HepG2 (cell line): Measurements from ENCODE around the gene STAG3. TPM values are rescaled to one million over a fixed set of nuclear protein-coding genes. Genes with fewer than 3 reads are reported as not detected.

Experiments used
- FOXA1 ChIP-seq, 2 experiments: fragments of 450-650 bp in 1 of 2; sonication (generic) in 1 of 2; formaldehyde crosslinking in 1 of 2; IDR thresholded peaks; 2 replicates each; pipeline versions ENCODE4 v1.4.0 to v1.6.1; 2016 to 2020; ENCODE audit warnings: missing genetic modification reagents in 1 of 2
- HMG20B ChIP-seq: conservative IDR thresholded peaks from 2 replicates; pipeline ENCODE4 v1.6.1; 2016; ENCODE audit warnings: missing genetic modification reagents, missing compliant biosample characterization
- NFE2L2 ChIP-seq: fragments of 150-350 bp; IDR thresholded peaks from 2 replicates; pipeline ENCODE4 v1.6.1; 2014; ENCODE audit warnings: low read length
- PAWR ChIP-seq: sonication (generic); formaldehyde crosslinking; IDR thresholded peaks from 2 replicates; pipeline ENCODE4 v1.4.0; 2020; ENCODE audit warnings: missing genetic modification reagents, mild to moderate bottlenecking, borderline replicate concordance
- PHF20 ChIP-seq: sonication (generic); formaldehyde crosslinking; IDR thresholded peaks from 2 replicates; pipeline ENCODE4 v1.5.0; 2020; ENCODE audit warnings: mild to moderate bottlenecking, missing genetic modification reagents
- RFX5 ChIP-seq: IDR thresholded peaks from 2 replicates; pipeline ENCODE4 v1.6.1; 2011; ENCODE audit warnings: low read depth, low read length, improper control_type of control experiment
- RXRB ChIP-seq: IDR thresholded peaks from 2 replicates; pipeline ENCODE4 v1.6.1; 2016; ENCODE audit warnings: borderline replicate concordance, missing genetic modification reagents, missing compliant biosample characterization
- SIX4 ChIP-seq: sonication (generic); formaldehyde crosslinking; IDR thresholded peaks from 2 replicates; pipeline ENCODE4 v1.4.0; 2020; ENCODE audit warnings: missing genetic modification reagents
- SNRNP70 ChIP-seq: fragments of 200-400 bp; formaldehyde crosslinking; IDR thresholded peaks from 2 replicates; pipeline ENCODE4 v1.6.1; 2017; ENCODE audit warnings: mild to moderate bottlenecking, low read depth, low read length, moderate library complexity
- TRIM24 ChIP-seq: sonication (generic); formaldehyde crosslinking; IDR thresholded peaks from 2 replicates; pipeline ENCODE4 v1.8.0; 2022; ENCODE audit warnings: mild to moderate bottlenecking, missing genetic modification reagents
- ZNF264 ChIP-seq: sonication (generic); formaldehyde crosslinking; IDR thresholded peaks from 2 replicates; pipeline ENCODE4 v1.4.0; 2020; ENCODE audit warnings: missing genetic modification reagents
- ZNF598 ChIP-seq: sonication (generic); formaldehyde crosslinking; IDR thresholded peaks from 2 replicates; pipeline ENCODE4 v1.5.1; 2020; ENCODE audit warnings: mild to moderate bottlenecking, missing genetic modification reagents, borderline replicate concordance
- ZNF615 ChIP-seq: sonication (generic); formaldehyde crosslinking; IDR thresholded peaks from 2 replicates; pipeline ENCODE4 v1.5.0; 2020; ENCODE audit warnings: mild to moderate bottlenecking, missing genetic modification reagents, borderline replicate concordance
- ZSCAN9 ChIP-seq: IDR thresholded peaks from 2 replicates; pipeline ENCODE4 v1.6.1; 2016; ENCODE audit warnings: borderline replicate concordance
- polyA plus RNA-seq, 8 experiments: library from polyadenylated mRNA; depleted of rRNA in 3 of 8; stranded (reverse) in 7 of 8; unstranded in 1 of 8; fragments of >200 nt; fragmentation: Illumina TruSeq in 4 of 8; extraction: Trizol in 4 of 8; gene quantifications; 2 replicates each; pipeline versions ENCODE4 v1.2.1 to v1.2.3, GENCODE V29; 2011 to 2016; ENCODE audit warnings: low read depth in 4 of 8, missing spikeins in 1 of 8, mixed read lengths in 1 of 8; ENCODE audit not compliant: insufficient read depth in 1 of 8
- total RNA-seq, 5 experiments: library from RNA; depleted of rRNA; stranded (reverse); fragments of >200 nt; fragmentation: Illumina TruSeq; extraction: Trizol; gene quantifications; 2 replicates each; pipeline ENCODE4 v1.2.3, GENCODE V29; 2016; ENCODE audit warnings: low read depth in 1 of 5
- TF ChIP-seq, protein P1 (sequence below): sonication (generic); formaldehyde crosslinking; IDR thresholded peaks from 2 replicates; pipeline ENCODE4 v1.8.1; 2023; ENCODE audit warnings: mild to moderate bottlenecking, moderate library complexity, missing genetic modification reagents
- TF ChIP-seq, protein P2 (sequence below): IDR thresholded peaks from 2 replicates; pipeline ENCODE4 v1.6.1; 2016; ENCODE audit warnings: low read depth, control low read depth
- TF ChIP-seq, protein P3 (sequence below): sonication (generic); formaldehyde crosslinking; IDR thresholded peaks from 2 replicates; pipeline ENCODE4 v1.5.1; 2020; ENCODE audit warnings: missing genetic modification reagents, mild to moderate bottlenecking, borderline replicate concordance
- TF ChIP-seq, protein P4 (sequence below): sonication (generic); formaldehyde crosslinking; IDR thresholded peaks from 2 replicates; pipeline ENCODE4 v1.5.0; 2020; ENCODE audit warnings: missing genetic modification reagents, mild to moderate bottlenecking, borderline replicate concordance
- TF ChIP-seq, protein P5 (sequence below): sonication (generic); formaldehyde crosslinking; IDR thresholded peaks from 2 replicates; pipeline ENCODE4 v1.4.0; 2020; ENCODE audit warnings: missing genetic modification reagents, borderline replicate concordance
- TF ChIP-seq, protein P6 (sequence below): sonication (generic); formaldehyde crosslinking; IDR thresholded peaks from 2 replicates; pipeline ENCODE4 v1.4.0; 2020; ENCODE audit warnings: missing genetic modification reagents

The STAG3 gene
- total and polyA plus RNA-seq, 2 of the 13 experiments (the other 11 are each of a cell fraction or from before 2014, with no cell fraction given): 0.09 to 0.33 TPM

DNA sequence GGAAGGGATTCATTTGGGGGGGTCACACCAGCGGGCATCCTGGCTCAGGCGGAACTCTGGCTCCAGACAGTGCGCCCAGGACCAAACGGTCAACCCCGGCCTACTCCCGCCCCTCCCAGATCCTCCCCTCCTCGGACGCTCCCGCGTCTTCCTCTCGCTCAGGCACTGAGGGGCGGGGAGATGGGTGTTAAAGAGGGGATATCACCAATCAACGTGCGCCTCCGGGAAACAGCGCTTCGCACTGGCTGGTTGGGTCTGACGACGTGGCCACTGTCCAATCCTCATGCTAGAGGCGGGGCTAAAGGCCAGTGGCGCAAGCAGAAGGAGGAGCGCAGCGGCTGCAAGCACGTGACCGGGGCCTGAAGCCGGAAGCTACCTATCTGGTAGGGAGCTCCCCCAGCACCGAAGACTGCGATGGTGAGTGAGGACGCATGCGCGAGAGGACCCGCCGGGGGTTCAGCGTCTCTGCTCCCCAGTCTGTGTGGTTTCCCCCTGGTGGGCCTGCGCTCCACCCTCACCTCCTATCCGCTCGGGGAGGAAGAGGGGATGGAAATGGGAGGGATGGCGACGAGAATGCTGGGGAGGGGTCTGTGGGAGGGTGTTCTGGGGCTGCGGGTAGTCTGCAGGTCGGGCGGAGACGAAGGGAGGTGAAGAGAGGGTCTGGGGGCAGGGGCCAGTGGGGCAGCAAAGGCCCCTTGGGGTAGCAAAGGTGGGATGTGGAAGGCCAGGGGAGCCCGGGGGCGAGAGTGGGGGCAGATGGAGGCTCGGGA is 29.0 kb upstream of the STAG3 start, which contains the start of gene LAMTOR4 (continued):
- TF ChIP-seq, protein P1, sequence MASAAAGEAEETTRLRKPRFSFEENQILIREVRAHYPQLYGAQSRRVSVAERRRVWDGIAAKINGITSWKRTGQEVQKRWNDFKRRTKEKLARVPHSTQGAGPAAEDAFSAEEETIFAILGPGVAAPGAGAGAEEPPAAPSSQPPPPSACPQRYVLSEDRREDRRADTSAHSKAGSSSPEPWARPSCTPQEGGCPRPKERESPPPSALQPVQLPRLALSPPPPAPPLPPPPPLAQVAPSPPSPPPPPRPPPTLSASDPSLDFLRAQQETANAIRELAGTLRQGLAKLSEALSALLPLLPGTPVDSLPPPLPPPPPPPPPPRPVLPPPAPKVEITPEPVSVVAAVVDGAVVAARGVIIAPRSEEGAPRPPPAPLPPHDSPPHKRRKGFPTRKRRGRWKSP: peak; percentile 62; the same call in 1 of the 2 replicates
- peak; percentile 53; the same call in 1 of the 2 replicates for TF ChIP-seq RXRB (CRISPR knock-in tag)
- TF ChIP-seq TRIM24 (CRISPR knock-in tag): no peak
- no peak for TF ChIP-seq FOXA1 (IDR thresholded peaks at IDR 0.05)
- TF ChIP-seq FOXA1 (CRISPR knock-in tag; IDR thresholded peaks at IDR 0.05): no peak
- TF ChIP-seq PAWR: no peak
- TF ChIP-seq, protein P2, sequence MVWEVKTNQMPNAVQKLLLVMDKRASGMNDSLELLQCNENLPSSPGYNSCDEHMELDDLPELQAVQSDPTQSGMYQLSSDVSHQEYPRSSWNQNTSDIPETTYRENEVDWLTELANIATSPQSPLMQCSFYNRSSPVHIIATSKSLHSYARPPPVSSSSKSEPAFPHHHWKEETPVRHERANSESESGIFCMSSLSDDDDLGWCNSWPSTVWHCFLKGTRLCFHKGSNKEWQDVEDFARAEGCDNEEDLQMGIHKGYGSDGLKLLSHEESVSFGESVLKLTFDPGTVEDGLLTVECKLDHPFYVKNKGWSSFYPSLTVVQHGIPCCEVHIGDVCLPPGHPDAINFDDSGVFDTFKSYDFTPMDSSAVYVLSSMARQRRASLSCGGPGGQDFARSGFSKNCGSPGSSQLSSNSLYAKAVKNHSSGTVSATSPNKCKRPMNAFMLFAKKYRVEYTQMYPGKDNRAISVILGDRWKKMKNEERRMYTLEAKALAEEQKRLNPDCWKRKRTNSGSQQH: 0 out of 2 replicates have a peak, but pooled peaks have one; percentile 18
- TF ChIP-seq PHF20 (CRISPR knock-in tag): peak; percentile 76
- TF ChIP-seq, protein P3, sequence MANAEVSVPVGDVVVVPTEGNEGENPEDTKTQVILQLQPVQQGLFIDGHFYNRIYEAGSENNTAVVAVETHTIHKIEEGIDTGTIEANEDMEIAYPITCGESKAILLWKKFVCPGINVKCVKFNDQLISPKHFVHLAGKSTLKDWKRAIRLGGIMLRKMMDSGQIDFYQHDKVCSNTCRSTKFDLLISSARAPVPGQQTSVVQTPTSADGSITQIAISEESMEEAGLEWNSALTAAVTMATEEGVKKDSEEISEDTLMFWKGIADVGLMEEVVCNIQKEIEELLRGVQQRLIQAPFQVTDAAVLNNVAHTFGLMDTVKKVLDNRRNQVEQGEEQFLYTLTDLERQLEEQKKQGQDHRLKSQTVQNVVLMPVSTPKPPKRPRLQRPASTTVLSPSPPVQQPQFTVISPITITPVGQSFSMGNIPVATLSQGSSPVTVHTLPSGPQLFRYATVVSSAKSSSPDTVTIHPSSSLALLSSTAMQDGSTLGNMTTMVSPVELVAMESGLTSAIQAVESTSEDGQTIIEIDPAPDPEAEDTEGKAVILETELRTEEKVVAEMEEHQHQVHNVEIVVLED (CRISPR knock-in tag): peak; percentile 64; the same call in 1 of the 2 replicates
- TF ChIP-seq, protein P4, sequence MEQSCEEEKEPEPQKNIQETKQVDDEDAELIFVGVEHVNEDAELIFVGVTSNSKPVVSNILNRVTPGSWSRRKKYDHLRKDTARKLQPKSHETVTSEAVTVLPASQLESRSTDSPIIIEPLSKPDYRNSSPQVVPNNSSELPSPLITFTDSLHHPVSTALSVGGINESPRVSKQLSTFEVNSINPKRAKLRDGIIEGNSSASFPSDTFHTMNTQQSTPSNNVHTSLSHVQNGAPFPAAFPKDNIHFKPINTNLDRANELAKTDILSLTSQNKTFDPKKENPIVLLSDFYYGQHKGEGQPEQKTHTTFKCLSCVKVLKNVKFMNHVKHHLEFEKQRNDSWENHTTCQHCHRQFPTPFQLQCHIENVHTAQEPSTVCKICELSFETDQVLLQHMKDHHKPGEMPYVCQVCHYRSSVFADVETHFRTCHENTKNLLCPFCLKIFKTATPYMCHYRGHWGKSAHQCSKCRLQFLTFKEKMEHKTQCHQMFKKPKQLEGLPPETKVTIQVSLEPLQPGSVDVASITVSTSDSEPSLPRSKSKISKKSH (CRISPR knock-in tag): 0 out of 2 replicates have a peak, but pooled peaks have one; percentile 2
- TF ChIP-seq, protein P5, sequence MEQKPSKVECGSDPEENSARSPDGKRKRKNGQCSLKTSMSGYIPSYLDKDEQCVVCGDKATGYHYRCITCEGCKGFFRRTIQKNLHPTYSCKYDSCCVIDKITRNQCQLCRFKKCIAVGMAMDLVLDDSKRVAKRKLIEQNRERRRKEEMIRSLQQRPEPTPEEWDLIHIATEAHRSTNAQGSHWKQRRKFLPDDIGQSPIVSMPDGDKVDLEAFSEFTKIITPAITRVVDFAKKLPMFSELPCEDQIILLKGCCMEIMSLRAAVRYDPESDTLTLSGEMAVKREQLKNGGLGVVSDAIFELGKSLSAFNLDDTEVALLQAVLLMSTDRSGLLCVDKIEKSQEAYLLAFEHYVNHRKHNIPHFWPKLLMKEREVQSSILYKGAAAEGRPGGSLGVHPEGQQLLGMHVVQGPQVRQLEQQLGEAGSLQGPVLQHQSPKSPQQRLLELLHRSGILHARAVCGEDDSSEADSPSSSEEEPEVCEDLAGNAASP (CRISPR knock-in tag): peak; percentile 43; the same call in 1 of the 2 replicates
- TF ChIP-seq ZSCAN9 (CRISPR knock-in tag): 0 out of 2 replicates have a peak, but pooled peaks have one; percentile 40
- peak; percentile 16; the same call in 1 of the 2 replicates for TF ChIP-seq ZNF598 (CRISPR knock-in tag)
- TF ChIP-seq SNRNP70: no peak
- no peak for TF ChIP-seq NFE2L2
- TF ChIP-seq ZNF615 (CRISPR knock-in tag): no peak; the same call in 1 of the 2 replicates
- 0 out of 2 replicates have a peak, but pooled peaks have one; percentile 19 for TF ChIP-seq SIX4 (CRISPR knock-in tag)
- peak; percentile 53; the same call in 1 of the 2 replicates for TF ChIP-seq RFX5
- TF ChIP-seq, protein P6, sequence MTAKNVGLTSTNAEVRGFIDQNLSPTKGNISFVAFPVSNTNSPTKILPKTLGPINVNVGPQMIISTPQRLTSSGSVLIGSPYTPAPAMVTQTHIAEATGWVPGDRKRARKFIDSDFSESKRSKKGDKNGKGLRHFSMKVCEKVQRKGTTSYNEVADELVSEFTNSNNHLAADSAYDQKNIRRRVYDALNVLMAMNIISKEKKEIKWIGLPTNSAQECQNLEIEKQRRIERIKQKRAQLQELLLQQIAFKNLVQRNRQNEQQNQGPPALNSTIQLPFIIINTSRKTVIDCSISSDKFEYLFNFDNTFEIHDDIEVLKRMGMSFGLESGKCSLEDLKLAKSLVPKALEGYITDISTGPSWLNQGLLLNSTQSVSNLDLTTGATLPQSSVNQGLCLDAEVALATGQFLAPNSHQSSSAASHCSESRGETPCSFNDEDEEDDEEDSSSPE (CRISPR knock-in tag): peak; percentile 92
- 0 out of 2 replicates have a peak, but pooled peaks have one; percentile 31 for TF ChIP-seq ZNF264
- no peak for TF ChIP-seq HMG20B
